Occipital lobe (tissue), 2 donors: ENCODE data around the gene PHOX2B. TPM values are rescaled to one million over a fixed set of nuclear protein-coding genes. Genes with fewer than 3 reads are reported as not detected.
"Not testable (repeated sequence)": the region's sequence is repeated elsewhere in the genome, so short reads cannot be mapped to it uniquely, and the experiment has no call there.

Experiments
- DNase-seq: peaks from one replicate; lab custom pipeline; 2025; lab: John Stamatoyannopoulos, UW
- total RNA-seq: library from RNA; depleted of rRNA; stranded (reverse); fragments of >200 nt; gene quantifications from one replicate; pipeline ENCODE4 v1.2.3, GENCODE V29; 2014

Gene PHOX2B
- total RNA-seq, 1 donor from 2014 or later = not detected

GRCh38 chr4:41748074-41748570, 403 bp downstream of the PHOX2B start:
- DNase-seq = no peak

GRCh38 chr4:41747230-41748055, 1.1 kb downstream of the PHOX2B start:
- no peak for DNase-seq

- no peak for DNase-seq
Measured at GRCh38 chr4:41746440-41747229, 1.9 kb downstream of the PHOX2B start.

- no peak for DNase-seq
Measured at GRCh38 chr4:41746025-41746439, 2.5 kb downstream of the PHOX2B start.

- no peak for DNase-seq
Measured at GRCh38 chr4:41745292-41746024, 3.1 kb downstream of the PHOX2B start.

- DNase-seq = no peak
Measured at GRCh38 chr4:41744572-41745291, 3.8 kb downstream of the PHOX2B start.

- no peak for DNase-seq
Measured at GRCh38 chr4:41741354-41741753, 7.2 kb downstream of the PHOX2B start.

GRCh38 chr4:41737491-41737890, 11.0 kb downstream of the PHOX2B start:
- DNase-seq = not testable (repeated sequence)

- no peak for DNase-seq
Measured at GRCh38 chr4:41734371-41734770, 14.2 kb downstream of the PHOX2B start.

- no peak for DNase-seq
Measured at GRCh38 chr4:41731569-41732126, 16.9 kb downstream of the PHOX2B start.

GRCh38 chr4:41728573-41728913, 20.0 kb downstream of the PHOX2B start:
- no peak for DNase-seq

- no peak for DNase-seq
Measured at GRCh38 chr4:41727861-41728572, 20.5 kb downstream of the PHOX2B start.

GRCh38 chr4:41725254-41725653, 23.3 kb downstream of the PHOX2B start:
- no peak for DNase-seq

GRCh38 chr4:41723286-41723685, 25.2 kb downstream of the PHOX2B start:
- DNase-seq = no peak

- no peak for DNase-seq
Measured at GRCh38 chr4:41722181-41722580, 26.3 kb downstream of the PHOX2B start.

- DNase-seq = no peak
Measured at GRCh38 chr4:41719417-41719816, 29.1 kb downstream of the PHOX2B start.

- DNase-seq = no peak
Measured at GRCh38 chr4:41718907-41719306, 29.6 kb downstream of the PHOX2B start.

GRCh38 chr4:41715155-41715554, 33.4 kb downstream of the PHOX2B start:
- DNase-seq = no peak

- DNase-seq = no peak
Measured at GRCh38 chr4:41714364-41715000, 34.0 kb downstream of the PHOX2B start.

GRCh38 chr4:41713768-41714167, 34.8 kb downstream of the PHOX2B start:
- DNase-seq = no peak
